GM18505 (cell line): ENCODE results near the gene SYNJ1.
"Not testable (repeated sequence)": the region's sequence is repeated elsewhere in the genome, so short reads cannot be mapped to it uniquely, and the experiment has no call there.

Source experiments
- ATAC-seq: cut with Tn5 transposase; IDR thresholded peaks from one replicate; pipeline ENCODE4 v1.9.1; 2021; ENCODE audit not compliant: unreplicated experiment
- POLR2A ChIP-seq: IDR thresholded peaks from 4 replicates; pipeline ENCODE4 v1.6.1; 2011; ENCODE audit warnings: borderline replicate concordance; ENCODE audit not compliant: insufficient read depth, insufficient read length; ENCODE audit errors: extremely low read depth

SYNJ1 gene, protein sequence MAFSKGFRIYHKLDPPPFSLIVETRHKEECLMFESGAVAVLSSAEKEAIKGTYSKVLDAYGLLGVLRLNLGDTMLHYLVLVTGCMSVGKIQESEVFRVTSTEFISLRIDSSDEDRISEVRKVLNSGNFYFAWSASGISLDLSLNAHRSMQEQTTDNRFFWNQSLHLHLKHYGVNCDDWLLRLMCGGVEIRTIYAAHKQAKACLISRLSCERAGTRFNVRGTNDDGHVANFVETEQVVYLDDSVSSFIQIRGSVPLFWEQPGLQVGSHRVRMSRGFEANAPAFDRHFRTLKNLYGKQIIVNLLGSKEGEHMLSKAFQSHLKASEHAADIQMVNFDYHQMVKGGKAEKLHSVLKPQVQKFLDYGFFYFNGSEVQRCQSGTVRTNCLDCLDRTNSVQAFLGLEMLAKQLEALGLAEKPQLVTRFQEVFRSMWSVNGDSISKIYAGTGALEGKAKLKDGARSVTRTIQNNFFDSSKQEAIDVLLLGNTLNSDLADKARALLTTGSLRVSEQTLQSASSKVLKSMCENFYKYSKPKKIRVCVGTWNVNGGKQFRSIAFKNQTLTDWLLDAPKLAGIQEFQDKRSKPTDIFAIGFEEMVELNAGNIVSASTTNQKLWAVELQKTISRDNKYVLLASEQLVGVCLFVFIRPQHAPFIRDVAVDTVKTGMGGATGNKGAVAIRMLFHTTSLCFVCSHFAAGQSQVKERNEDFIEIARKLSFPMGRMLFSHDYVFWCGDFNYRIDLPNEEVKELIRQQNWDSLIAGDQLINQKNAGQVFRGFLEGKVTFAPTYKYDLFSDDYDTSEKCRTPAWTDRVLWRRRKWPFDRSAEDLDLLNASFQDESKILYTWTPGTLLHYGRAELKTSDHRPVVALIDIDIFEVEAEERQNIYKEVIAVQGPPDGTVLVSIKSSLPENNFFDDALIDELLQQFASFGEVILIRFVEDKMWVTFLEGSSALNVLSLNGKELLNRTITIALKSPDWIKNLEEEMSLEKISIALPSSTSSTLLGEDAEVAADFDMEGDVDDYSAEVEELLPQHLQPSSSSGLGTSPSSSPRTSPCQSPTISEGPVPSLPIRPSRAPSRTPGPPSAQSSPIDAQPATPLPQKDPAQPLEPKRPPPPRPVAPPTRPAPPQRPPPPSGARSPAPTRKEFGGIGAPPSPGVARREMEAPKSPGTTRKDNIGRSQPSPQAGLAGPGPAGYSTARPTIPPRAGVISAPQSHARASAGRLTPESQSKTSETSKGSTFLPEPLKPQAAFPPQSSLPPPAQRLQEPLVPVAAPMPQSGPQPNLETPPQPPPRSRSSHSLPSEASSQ (N-terminal part only)

DNA sequence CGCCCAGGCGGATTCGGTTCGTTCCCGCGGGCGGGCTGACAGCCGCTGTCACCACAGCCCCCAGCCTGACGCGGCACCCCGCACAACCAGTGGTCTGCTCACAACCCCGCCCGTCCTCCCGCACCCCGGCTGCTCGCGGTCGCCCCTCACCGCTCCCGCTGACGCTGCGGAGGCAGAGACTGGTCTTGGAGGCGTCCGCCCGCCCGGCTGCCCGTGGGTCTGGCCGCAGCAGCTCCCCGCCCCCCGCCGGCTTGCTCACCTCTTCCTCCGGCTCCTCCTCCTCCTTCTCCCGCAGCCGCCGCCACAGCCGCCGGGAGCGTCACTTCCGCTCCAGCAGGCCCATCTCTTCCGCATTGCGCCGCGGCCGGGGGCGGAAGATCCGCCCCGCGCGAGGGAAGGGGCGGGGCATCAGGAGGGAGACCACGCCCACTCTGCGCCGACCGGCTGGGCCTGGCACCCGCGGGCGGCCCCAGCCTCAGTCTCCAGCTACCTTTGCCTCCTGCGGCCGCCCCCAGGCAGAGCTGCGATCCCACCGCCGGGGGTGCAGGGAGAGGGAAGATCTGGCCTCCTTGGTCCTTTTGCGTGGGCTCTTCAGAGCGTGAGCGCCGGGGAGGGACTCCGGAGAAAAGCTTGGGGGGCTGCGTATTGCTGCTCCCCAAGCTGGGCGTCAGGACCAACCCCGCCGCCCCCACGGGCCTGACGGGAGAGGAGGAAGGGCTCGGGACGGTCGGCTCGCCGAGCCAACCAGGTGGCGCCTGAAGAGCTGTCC is at the start of gene SYNJ1:
Gene SYNJ1 (minus strand): TSS at position 327 of the 769 bp plus-strand sequence. CDS start 1,118 bp downstream, outside the sequence.
- ATAC-seq: peak; percentile 88
- peak; percentile 78 for TF ChIP-seq POLR2A

DNA sequence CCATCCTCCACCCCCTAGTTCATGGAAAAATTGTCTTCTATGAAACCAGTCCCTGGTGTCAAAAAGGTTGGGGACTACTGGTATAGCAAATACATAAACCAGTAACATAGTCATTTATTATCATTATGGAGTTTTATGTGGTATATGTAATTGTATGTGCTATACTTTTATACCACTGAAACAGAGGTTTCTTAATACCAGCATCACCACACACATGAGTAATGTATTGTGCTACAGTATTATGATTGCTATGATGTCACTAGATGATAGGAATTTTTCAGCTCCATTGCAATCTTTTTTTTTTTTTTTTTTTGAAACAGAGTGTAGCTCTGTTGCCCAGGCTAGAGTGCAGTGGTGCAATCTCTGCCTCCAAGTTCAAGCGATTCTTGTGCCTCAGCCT is 49.5 kb upstream of the SYNJ1 start:
- no peak for ATAC-seq
- TF ChIP-seq POLR2A: no peak

DNA sequence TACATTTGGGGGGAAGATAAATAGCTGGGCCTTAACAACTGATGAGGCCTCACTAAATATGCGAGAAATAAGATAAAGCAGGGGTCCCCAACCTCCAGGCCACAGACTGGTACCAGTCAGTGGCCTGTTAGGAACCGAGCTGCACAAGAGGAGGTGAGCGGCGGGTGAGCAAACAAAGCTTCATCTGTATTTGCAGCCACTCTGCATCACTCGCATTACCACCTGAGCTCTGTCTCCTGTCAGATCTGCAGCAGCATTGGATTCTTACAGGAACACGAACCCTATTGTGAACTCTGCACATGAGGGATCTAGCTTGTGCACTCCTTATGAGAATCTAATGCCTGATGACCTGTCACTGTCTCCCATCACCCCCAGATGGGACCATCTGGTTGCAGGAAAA is 48.9 kb upstream of the SYNJ1 start:
- no peak for ATAC-seq
- TF ChIP-seq POLR2A: no peak

DNA sequence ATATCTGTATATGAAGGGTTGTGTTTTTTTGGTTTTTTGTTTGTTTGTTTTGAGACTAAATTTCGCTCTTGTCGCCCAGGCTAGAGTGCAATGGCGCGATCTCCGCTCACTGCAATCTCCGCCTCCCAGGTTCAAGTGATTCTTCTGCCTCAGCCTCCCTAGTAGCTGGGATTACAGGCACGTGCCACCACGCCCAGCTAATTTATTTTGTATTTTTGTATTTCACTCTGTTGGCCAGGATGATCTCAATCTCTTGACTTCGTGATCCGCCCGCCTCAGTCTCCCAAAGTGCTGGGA is 45.2 kb upstream of the SYNJ1 start:
- ATAC-seq: not testable (repeated sequence)

DNA sequence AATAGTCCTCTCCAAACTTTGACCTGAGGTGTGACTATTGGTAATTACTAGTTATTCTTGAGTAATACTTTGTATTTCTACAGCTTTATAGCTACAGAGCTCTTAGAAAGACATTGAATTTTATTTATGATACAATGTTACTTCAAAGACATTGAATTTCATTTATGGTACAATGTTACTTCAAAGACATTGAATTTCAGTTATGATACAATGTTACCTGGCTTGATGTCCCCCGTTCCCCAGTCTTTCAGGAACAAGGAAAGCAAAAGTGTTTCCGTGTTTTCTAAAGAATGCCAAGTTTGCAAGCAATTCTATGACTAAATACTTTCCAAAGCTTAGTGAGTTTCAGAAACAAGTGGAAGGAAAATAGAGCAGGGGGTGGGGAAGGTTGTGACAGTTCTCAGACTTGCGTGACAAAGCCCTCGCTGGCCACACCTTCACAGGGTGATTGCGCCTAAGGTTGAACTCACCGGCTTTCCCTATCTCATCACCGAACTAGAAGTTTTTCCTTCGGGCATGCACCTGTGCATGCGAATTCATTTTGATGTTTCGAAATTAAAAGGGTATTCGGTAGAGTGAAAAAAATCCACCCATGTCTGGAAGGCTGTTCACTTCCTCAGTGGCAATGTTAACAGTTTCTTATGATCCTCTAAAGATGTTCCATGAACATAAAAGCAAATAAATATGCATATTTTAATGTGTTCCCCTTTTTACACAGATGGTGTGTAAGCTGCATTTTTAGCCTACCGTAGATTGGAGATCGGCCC is 44.7 kb upstream of the SYNJ1 start:
- no peak for TF ChIP-seq POLR2A
- ATAC-seq: no peak

DNA sequence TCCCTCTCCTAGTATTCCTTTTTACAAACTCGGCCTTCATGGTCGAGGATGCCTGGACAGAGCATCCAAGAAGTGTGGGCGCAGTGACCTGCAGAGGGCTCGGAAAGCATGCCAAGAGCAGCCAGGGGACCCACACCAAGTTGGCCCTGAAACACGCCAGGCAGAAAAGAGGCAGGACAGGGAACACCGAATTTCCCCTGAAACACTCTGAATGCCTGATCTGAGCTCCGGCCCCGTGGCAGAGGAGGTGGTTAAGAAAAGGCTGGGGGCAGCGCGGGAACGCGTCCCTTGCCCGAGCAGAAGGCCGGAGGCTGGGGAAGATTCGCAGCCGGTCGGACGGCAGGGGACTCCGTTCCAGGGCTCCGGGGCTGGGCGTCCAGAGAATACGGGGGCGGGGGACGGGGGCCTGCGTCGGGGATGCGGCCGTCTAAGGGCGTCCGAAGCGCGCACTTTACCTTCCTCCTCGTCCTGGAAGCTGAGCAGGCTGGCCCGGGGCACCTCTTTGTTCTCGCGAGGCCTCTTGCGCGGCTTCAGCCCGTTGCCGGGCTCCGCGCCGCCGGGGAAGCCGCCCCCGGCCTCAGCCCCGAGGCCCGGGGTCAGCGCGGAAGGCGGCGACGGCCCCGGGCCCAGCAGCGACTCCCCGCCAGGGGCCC is 43.2 kb upstream of the SYNJ1 start:
- TF ChIP-seq POLR2A: no peak

DNA sequence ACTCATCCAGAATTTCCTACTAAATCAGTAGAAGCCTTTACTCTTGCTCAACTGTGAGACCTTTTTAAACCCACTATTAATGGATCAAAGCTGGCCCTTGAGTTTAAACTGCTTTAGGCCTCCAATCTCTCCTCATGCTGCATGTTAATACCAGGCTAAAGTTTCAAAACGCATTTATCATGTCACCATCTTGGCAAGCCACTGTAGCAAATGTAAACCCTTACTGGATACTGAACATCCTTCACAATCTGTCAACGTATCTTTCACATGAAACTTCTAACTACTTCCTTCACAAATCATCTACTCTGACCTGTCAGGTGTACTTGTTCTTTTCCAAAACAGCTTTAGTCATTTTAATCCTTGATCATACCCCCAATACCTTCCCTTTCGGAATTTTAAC is 40.7 kb upstream of the SYNJ1 start:
- TF ChIP-seq POLR2A: no peak
- no peak for ATAC-seq

More for the DNA sequence above, 43.2 kb upstream of the SYNJ1 start:
- peak; percentile 39 for ATAC-seq

DNA sequence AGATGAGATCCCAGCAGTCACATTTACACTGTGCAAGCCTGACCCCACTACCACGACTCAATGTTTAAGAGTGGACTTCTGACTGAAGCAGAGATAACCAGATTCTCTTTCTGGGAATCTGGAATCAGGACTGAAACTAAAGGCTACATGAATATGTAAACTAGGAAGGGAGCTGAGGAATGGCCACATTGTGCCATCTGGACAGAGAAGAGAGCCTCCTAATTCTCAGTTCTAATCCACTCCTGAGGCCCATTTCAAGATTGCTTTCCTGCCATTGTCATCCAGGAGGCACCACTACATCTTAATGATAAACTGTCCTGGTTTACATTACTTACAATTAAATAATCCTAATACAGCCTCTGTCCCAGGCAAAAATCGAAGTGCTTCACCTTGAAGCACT is 37.2 kb upstream of the SYNJ1 start:
- no peak for TF ChIP-seq POLR2A

DNA sequence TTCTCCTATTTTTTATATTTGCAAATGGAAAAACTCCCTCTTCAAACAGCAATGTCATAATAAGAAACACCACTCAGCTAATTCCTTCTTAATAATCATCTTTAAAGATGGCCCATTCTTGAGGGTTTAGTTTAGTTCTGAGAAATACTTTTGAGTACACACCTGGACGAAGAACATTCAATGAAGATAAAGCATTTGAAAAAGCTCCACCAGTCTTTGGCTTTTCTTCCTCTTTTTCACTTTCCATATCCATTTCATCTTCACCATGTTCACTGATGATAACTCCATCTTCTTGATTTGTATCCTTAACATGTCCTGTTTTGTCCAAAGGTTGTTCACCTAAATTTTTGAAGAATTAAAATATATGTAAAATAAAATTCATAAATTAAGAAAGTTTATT is 36.4 kb upstream of the SYNJ1 start:
- ATAC-seq: no peak
- no peak for TF ChIP-seq POLR2A

More for the DNA sequence above, 37.2 kb upstream of the SYNJ1 start:
- ATAC-seq: no peak

DNA sequence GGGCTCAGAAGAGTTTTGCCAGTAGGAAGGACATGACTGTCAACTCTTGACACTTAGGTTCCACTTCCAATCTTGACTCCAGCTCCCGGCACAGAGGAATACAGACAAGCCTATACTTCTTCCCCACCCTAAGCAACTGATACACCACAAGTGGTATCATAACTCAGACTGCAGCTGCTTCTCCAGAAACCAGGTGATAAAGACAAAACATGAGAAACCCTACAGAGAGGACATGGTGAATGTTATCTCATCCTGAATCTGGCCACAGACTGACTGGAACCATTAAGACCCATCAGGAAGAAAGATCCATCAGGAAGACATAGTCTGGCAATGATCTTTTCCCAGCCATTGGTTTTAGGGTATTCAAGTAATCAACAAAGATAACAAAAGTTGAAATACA is 30.0 kb upstream of the SYNJ1 start:
- no peak for TF ChIP-seq POLR2A
- ATAC-seq: no peak

DNA sequence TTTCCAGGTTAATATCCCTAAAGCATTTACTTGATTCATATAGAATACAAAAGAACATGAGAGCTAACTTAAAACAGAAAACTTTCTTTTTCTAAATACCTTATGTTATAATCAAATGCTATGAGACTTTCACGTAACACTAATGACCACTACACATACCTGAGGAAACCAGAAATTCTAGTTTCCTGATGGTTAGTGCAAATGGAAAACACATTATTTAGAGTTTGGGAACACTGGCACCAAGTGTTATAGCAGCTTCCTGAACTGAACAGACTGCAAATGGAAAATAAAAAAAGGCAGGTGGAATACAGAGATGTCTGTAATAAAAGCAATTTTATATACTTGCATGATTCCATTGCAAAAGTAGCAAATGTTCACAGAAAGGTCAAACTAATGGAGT is 28.3 kb upstream of the SYNJ1 start:
- no peak for TF ChIP-seq POLR2A
- no peak for ATAC-seq
